Breast epithelium (tissue), 4 donors: ENCODE data around the gene SAYSD1. TPM values are rescaled to one million over a fixed set of nuclear protein-coding genes. Genes with fewer than 3 reads are reported as not detected.

Experiments used
- DNase-seq, 2 donors: peaks; one replicate each; pipeline ENCODE4 v3.0.0-alpha.2; 2019; ENCODE audit warnings: low spot score in 2 of 2
- H3K27ac ChIP-seq, 2 donors: fragments of 200-600 bp; sonication (generic) in 1 of 2; one replicate each; pipeline ENCODE4 v1.5.1; 2016 to 2019; ENCODE audit warnings: mild to moderate bottlenecking in 1 of 2
- H3K27me3 ChIP-seq, 2 donors: fragments of 200-600 bp; sonication (generic) in 1 of 2; one replicate each; pipeline versions ENCODE4 v1.5.1 to v1.6.0; 2017 to 2019; ENCODE audit warnings: control low read depth in 1 of 2, mild to moderate bottlenecking in 1 of 2
- H3K36me3 ChIP-seq: fragments of 200-600 bp; one replicate; pipeline ENCODE4 v1.5.1; 2019
- H3K4me1 ChIP-seq, 2 donors: fragments of 200-600 bp; sonication (generic); one replicate each; pipeline ENCODE4 v1.5.1; 2016 to 2019; ENCODE audit warnings: control low read depth in 1 of 2
- H3K4me3 ChIP-seq, 3 donors: fragments of 200-600 bp; sonication (generic); 1 replicate in 2 of 3; 2 replicates in 1 of 3; pipeline ENCODE4 v1.5.1; 2016 to 2019; ENCODE audit warnings: mild to moderate bottlenecking in 3 of 3, moderate library complexity in 2 of 3
- H3K9me3 ChIP-seq, 2 donors: fragments of 200-600 bp; sonication (generic) in 1 of 2; one replicate each; pipeline ENCODE4 v1.5.1; 2016 to 2019; ENCODE audit warnings: control low read depth in 1 of 2
- POLR2A ChIP-seq: fragments of 450-650 bp; IDR thresholded peaks from one replicate; pipeline ENCODE4 v1.6.1; 2016; ENCODE audit warnings: antibody characterized with exemption, mild to moderate bottlenecking, moderate library complexity
- POLR2AphosphoS5 ChIP-seq, 3 donors: sonication (generic); formaldehyde crosslinking; IDR thresholded peaks; one replicate each; pipeline ENCODE4 v1.6.1; 2017; ENCODE audit warnings: antibody characterized with exemption in 3 of 3
- intact Hi-C: fragments of 100-400 bp; cut with DNase I; formaldehyde crosslinking; loops from one replicate; pipeline ENCODE4 v1.15.1; 2023; ENCODE audit warnings: low total_unique reads
- total RNA-seq, 3 donors: library from RNA; depleted of rRNA; stranded (reverse); fragments of >200 nt; gene quantifications; one replicate each; pipeline ENCODE4 v1.1.0, GENCODE V29; 2016
- TF ChIP-seq, protein P1 (sequence below), 3 donors: fragments of 450-650 bp; IDR thresholded peaks; one replicate each; pipeline ENCODE4 v1.5.1; 2016 to 2017; ENCODE audit warnings: antibody characterized with exemption in 3 of 3, mild to moderate bottlenecking in 3 of 3, moderate library complexity in 3 of 3

The SAYSD1 gene
- total RNA-seq, 3 donors from 2014 or later = 21.3 to 35.3 (median 21.8) TPM

DNA sequence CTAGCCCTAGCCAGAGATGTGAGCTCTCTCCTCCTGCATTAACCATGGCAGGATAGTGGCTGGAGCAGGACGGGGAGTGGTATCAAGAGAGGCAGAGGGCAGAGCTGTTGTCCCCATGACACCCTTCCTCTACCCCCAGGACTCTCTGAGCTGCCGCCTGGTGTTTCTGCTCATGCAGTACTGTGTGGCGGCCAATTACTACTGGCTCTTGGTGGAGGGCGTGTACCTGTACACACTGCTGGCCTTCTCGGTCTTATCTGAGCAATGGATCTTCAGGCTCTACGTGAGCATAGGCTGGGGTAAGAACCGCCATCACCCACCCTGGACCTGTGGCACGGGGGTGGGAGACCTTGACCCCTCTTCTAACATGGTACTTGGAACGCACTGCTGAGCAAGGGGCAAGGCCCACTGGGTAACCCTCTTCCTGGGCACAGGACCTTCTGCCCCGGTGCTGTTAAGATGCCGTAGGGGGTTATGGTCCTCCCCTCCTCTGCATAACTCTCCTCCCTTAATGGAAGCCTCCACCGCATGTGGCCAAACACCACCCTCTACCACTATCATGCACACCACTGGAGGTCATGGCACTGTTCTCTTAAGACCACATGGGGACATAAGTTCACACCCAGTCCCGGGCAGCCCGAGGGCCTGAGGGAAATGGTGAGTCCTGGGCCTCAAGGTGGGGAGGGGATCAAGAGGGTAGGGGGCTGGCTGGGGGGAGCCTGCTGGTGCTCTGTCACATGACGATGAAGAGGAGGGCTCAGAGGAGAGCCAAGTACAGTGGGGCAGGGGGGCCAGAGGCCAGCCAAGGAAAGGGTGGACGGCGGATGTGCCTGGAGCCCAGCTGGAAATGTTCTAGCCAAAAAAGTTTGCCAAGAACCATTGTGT, 41.3 kb downstream of the SAYSD1 start:
- H3K4me1 ChIP-seq = no peaks in the 10 kb centered on the region
- H3K27me3 ChIP-seq = no peaks in the 10 kb centered on the region
- TF ChIP-seq POLR2AphosphoS5 (IDR thresholded peaks at IDR 0.05) = no peak
- TF ChIP-seq, protein P1, sequence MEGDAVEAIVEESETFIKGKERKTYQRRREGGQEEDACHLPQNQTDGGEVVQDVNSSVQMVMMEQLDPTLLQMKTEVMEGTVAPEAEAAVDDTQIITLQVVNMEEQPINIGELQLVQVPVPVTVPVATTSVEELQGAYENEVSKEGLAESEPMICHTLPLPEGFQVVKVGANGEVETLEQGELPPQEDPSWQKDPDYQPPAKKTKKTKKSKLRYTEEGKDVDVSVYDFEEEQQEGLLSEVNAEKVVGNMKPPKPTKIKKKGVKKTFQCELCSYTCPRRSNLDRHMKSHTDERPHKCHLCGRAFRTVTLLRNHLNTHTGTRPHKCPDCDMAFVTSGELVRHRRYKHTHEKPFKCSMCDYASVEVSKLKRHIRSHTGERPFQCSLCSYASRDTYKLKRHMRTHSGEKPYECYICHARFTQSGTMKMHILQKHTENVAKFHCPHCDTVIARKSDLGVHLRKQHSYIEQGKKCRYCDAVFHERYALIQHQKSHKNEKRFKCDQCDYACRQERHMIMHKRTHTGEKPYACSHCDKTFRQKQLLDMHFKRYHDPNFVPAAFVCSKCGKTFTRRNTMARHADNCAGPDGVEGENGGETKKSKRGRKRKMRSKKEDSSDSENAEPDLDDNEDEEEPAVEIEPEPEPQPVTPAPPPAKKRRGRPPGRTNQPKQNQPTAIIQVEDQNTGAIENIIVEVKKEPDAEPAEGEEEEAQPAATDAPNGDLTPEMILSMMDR (IDR thresholded peaks at IDR 0.05) = no peak
- no peak for TF ChIP-seq POLR2A
- H3K27ac ChIP-seq = no peak overlapping the region
- H3K9me3 ChIP-seq = peaks cover 0 to 3% of the 10 kb centered on the region in 2 donors
- no peak for DNase-seq
- H3K36me3 ChIP-seq = no peaks in the 10 kb centered on the region
- intact Hi-C loops = no loop called here
- no peak overlapping the region for H3K4me3 ChIP-seq

DNA sequence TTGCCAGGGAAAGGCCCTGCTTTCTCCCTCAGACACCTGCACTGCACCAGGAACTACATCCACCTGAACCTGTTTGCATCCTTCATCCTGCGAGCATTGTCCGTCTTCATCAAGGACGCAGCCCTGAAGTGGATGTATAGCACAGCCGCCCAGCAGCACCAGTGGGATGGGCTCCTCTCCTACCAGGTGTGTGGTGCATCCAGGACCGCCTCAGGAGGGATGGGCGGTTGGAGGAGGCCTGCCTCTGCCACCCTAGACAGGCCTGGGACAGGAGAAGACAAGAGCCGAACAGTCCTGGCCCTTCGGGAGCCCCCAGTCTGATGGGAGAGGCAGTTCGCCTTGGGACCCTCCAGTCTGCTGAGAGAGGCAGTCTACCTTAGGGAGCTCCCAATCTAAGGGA, 42.2 kb downstream of the SAYSD1 start:
- TF ChIP-seq POLR2A (no peak), POLR2AphosphoS5 (IDR thresholded peaks at IDR 0.05) (no peak)
- TF ChIP-seq, protein P1 (IDR thresholded peaks at IDR 0.05) = no peak
- H3K4me3 ChIP-seq = no peak overlapping the region
- H3K4me1 ChIP-seq = no peaks in the 10 kb centered on the region
- no peaks in the 10 kb centered on the region for H3K27me3 ChIP-seq
- DNase-seq = no peak
- H3K27ac ChIP-seq = no peak overlapping the region
- H3K36me3 ChIP-seq = no peaks in the 10 kb centered on the region
- peaks cover 0 to 3% of the 10 kb centered on the region in 2 donors for H3K9me3 ChIP-seq
- intact Hi-C loops = no loop called here

DNA sequence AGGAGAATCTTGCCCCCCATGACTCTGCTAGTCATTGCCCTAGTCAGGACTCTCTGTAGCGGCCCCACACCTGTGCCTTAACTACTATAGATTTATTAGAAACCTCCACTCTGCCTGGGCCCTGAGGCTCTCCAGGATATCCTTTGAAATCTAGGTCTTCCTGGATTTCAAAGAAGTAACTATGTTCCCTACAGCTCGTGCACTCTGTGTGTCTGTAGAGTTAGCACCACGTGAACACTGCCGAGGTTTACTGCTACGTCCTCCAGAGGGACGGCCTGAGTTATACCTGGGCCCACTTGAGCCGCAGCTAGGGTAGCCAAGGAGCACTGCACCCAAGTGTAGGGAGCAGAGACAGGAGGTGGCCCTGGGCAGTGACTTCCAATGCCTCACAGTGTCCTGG, 46.6 kb downstream of the SAYSD1 start:
- Histone ChIP-seq H3K9me3 (peaks cover 0 to 3% of the 10 kb centered on the region in 2 donors), H3K36me3 (no peaks in the 10 kb centered on the region), H3K4me3 (no peak overlapping the region), H3K27me3 (no peaks in the 10 kb centered on the region), H3K4me1 (no peaks in the 10 kb centered on the region), H3K27ac (no peak overlapping the region)
- TF ChIP-seq POLR2A (no peak), POLR2AphosphoS5 (IDR thresholded peaks at IDR 0.05) (no peak)
- TF ChIP-seq, protein P1 (IDR thresholded peaks at IDR 0.05) = no peak
- intact Hi-C loops = no loop called here
- no peak for DNase-seq

DNA sequence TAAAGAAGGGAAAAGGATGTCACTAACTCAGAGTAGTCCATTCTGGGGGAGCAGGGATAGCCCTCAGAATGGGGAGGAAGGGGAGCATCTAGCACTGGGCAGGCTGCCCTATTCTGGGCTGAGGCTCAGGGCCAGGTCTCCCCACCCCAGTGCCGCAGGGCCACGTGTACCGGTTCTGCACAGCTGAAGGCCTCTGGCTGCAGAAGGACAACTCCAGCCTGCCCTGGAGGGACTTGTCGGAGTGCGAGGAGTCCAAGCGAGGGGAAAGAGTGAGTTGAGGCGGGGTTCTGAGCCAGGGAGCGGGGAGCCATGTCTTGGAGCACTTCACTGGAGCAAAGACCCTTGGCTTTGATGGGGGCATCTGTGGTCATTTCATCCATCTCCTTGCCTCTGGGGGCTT, 49.4 kb downstream of the SAYSD1 start:
- intact Hi-C loops = no loop called here
- TF ChIP-seq, protein P1 (IDR thresholded peaks at IDR 0.05) = no peak
- no peak for TF ChIP-seq POLR2AphosphoS5 (IDR thresholded peaks at IDR 0.05)
- Histone ChIP-seq H3K4me1 (no peaks in the 10 kb centered on the region), H3K36me3 (no peaks in the 10 kb centered on the region), H3K9me3 (peaks cover 0 to 3% of the 10 kb centered on the region in 2 donors), H3K27me3 (peaks cover 0 to 4% of the 10 kb centered on the region in 2 donors), H3K4me3 (no peak overlapping the region), H3K27ac (no peak overlapping the region)
- DNase-seq = no peak

DNA sequence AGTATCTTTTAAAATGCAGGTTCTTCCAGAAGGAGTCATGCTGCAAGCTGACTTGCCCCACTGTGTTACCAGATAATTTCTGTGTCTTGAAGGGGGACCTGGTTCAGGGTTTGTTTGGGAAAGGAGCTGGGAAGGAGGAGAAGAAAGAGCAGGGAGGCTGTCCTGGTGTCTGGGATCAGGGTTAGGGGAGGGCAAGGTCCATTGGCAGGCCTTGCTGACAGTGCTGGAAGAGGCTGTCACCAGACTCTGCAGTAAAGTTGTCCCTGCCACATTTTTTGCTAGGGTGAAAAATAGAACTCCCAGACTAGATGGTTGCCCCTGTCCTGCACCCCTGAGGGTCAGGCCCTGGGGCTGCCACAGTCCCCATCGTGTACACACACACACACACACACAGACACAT, 51.5 kb downstream of the SAYSD1 start:
- intact Hi-C loops = no loop called here
- DNase-seq = no peak
- TF ChIP-seq POLR2A (no peak), POLR2AphosphoS5 (IDR thresholded peaks at IDR 0.05) (no peak)
- TF ChIP-seq, protein P1 (IDR thresholded peaks at IDR 0.05) = no peak

More for the DNA sequence above, 51.5 kb downstream of the SAYSD1 start:
- peaks cover 0 to 4% of the 10 kb centered on the region in 2 donors for H3K27me3 ChIP-seq
- H3K9me3 ChIP-seq = no peaks in the 10 kb centered on the region
- H3K27ac ChIP-seq = no peak overlapping the region
- no peak overlapping the region for H3K4me3 ChIP-seq
- no peaks in the 10 kb centered on the region for H3K36me3 ChIP-seq
- H3K4me1 ChIP-seq = no peaks in the 10 kb centered on the region
